SKM-1 (cell line): ENCODE measurements around the gene PPP3CA.

Experiments
- DNase-seq: peaks from one replicate; lab custom pipeline; 2025; ENCODE audit not compliant: unreplicated experiment; lab: John Stamatoyannopoulos, UW

Gene PPP3CA

GRCh38 chr4:101065935-101066485 is 281.3 kb downstream of the PPP3CA start:
- no peak for DNase-seq

GRCh38 chr4:101065346-101065745 is 282.0 kb downstream of the PPP3CA start:
- DNase-seq, result no peak

- DNase-seq, result no peak
Observed at GRCh38 chr4:101064541-101065180, 282.7 kb downstream of the PPP3CA start.

- DNase-seq, result no peak
Observed at GRCh38 chr4:101055392-101055791, 291.9 kb downstream of the PPP3CA start.

- no peak for DNase-seq
Observed at GRCh38 chr4:101050837-101051205, 296.5 kb downstream of the PPP3CA start.

- no peak for DNase-seq
Observed at GRCh38 chr4:101050088-101050836, 297.1 kb downstream of the PPP3CA start.

GRCh38 chr4:101049549-101050001 is 297.8 kb downstream of the PPP3CA start:
- DNase-seq, result no peak

- no peak for DNase-seq
Observed at GRCh38 chr4:101044766-101045165, 302.6 kb downstream of the PPP3CA start.

- no peak for DNase-seq
Observed at GRCh38 chr4:101042847-101043246, 304.5 kb downstream of the PPP3CA start.

GRCh38 chr4:101040776-101041175 is 306.6 kb downstream of the PPP3CA start:
- no peak for DNase-seq

- DNase-seq, result no peak
Observed at GRCh38 chr4:101039367-101039766, 308.0 kb downstream of the PPP3CA start.

- DNase-seq, result no peak
Observed at GRCh38 chr4:101037938-101038413, 309.4 kb downstream of the PPP3CA start.

GRCh38 chr4:101037249-101037648 is 310.1 kb downstream of the PPP3CA start:
- DNase-seq, result no peak

GRCh38 chr4:101035487-101035886 is 311.8 kb downstream of the PPP3CA start:
- DNase-seq, result no peak

- DNase-seq, result no peak
Observed at GRCh38 chr4:101033986-101034385, 313.3 kb downstream of the PPP3CA start.

- DNase-seq, result no peak
Observed at GRCh38 chr4:101032541-101032940, 314.8 kb downstream of the PPP3CA start.

GRCh38 chr4:101031971-101032370 is 315.4 kb downstream of the PPP3CA start:
- DNase-seq, result no peak

- DNase-seq, result no peak
Observed at GRCh38 chr4:101028886-101029285, 318.4 kb downstream of the PPP3CA start.

- no peak for DNase-seq
Observed at GRCh38 chr4:101027721-101028120, 319.6 kb downstream of the PPP3CA start.

- DNase-seq, result no peak
Observed at GRCh38 chr4:101025755-101026154, 321.6 kb downstream of the PPP3CA start.

GRCh38 chr4:101022151-101023024 is 324.9 kb downstream of the PPP3CA start:
- DNase-seq, result no peak
